Activated T-cell treated with anti-CD3 and anti-CD28 coated beads, Interleukin-2, amount 50 U/mL, for 4 hours (primary cell): ENCODE measurements around the gene DMBX1. TPM values are rescaled to one million over a fixed set of nuclear protein-coding genes. Genes with fewer than 3 reads are reported as not detected.

Experiments
- ATAC-seq, 2 donors: fragments of 200-7000 bp; cut with Tn5 transposase; one replicate each; pipeline ENCODE4 v1.10.0; 2021
- DNase-seq: peaks from one replicate; pipeline ENCODE4 v3.0.0-alpha.2; 2020
- H3K27me3 Mint-ChIP-seq: one replicate; pipeline ENCODE4 v1.8.0; 2021; ENCODE audit warnings: low read depth, mixed read lengths
- H3K36me3 Mint-ChIP-seq: one replicate; pipeline ENCODE4 v1.8.0; 2022; ENCODE audit warnings: mixed read lengths; ENCODE audit not compliant: insufficient read depth
- H3K4me1 Mint-ChIP-seq: one replicate; pipeline ENCODE4 v1.8.0; 2021; ENCODE audit warnings: low read depth, mixed read lengths
- H3K4me3 Mint-ChIP-seq: one replicate; pipeline ENCODE4 v1.8.0; 2021; ENCODE audit warnings: mild to moderate bottlenecking, moderate library complexity, mixed read lengths
- H3K9me3 Mint-ChIP-seq: one replicate; pipeline ENCODE4 v1.8.0; 2021; ENCODE audit warnings: mixed read lengths
- total RNA-seq, 3 donors: library from RNA; stranded (reverse); gene quantifications; one replicate each; pipeline ENCODE4 v1.2.1, GENCODE V29; 2021

The DMBX1 gene
- total RNA-seq, 3 donors from 2014 or later: not detected

- DNase-seq: no peak
- no peak for ATAC-seq
- H3K4me3 Mint-ChIP-seq: no peak overlapping the region
- H3K9me3 Mint-ChIP-seq: no peaks in the 10 kb centered on the region
- H3K4me1 Mint-ChIP-seq: peaks cover 5% of the 10 kb centered on the region
- peaks cover 65% of the 10 kb centered on the region for H3K27me3 Mint-ChIP-seq
- H3K36me3 Mint-ChIP-seq: no peaks in the 10 kb centered on the region
Measured at GRCh38 chr1:46494910-46495309, 5.3 kb downstream of the DMBX1 start.

- no peak overlapping the region for H3K4me3 Mint-ChIP-seq
- no peaks in the 10 kb centered on the region for H3K9me3 Mint-ChIP-seq
- no peaks in the 10 kb centered on the region for H3K36me3 Mint-ChIP-seq
- ATAC-seq (no peak), DNase-seq (no peak)
- peaks cover 58% of the 10 kb centered on the region for H3K27me3 Mint-ChIP-seq
- no peaks in the 10 kb centered on the region for H3K4me1 Mint-ChIP-seq
Measured at GRCh38 chr1:46495778-46496177, 6.1 kb downstream of the DMBX1 start.

GRCh38 chr1:46496505-46496904 lies 6.9 kb downstream of the DMBX1 start:
- H3K4me1 Mint-ChIP-seq: no peaks in the 10 kb centered on the region
- ATAC-seq (no peak), DNase-seq (no peak)
- no peaks in the 10 kb centered on the region for H3K36me3 Mint-ChIP-seq
- H3K4me3 Mint-ChIP-seq: no peak overlapping the region
- peaks cover 54% of the 10 kb centered on the region for H3K27me3 Mint-ChIP-seq
- H3K9me3 Mint-ChIP-seq: no peaks in the 10 kb centered on the region

GRCh38 chr1:46497020-46497419 lies 7.4 kb downstream of the DMBX1 start:
- Mint-ChIP-seq H3K4me3 (no peak overlapping the region), H3K9me3 (no peaks in the 10 kb centered on the region), H3K4me1 (no peaks in the 10 kb centered on the region), H3K36me3 (no peaks in the 10 kb centered on the region), H3K27me3 (peaks cover 48% of the 10 kb centered on the region)
- DNase-seq (no peak), ATAC-seq (no peak)

- Mint-ChIP-seq H3K4me1 (no peaks in the 10 kb centered on the region), H3K27me3 (peaks cover 46% of the 10 kb centered on the region), H3K4me3 (no peak overlapping the region), H3K36me3 (no peaks in the 10 kb centered on the region), H3K9me3 (no peaks in the 10 kb centered on the region)
- no peak for ATAC-seq
- no peak for DNase-seq
Measured at GRCh38 chr1:46497665-46498064, 8.0 kb downstream of the DMBX1 start.

- Mint-ChIP-seq H3K9me3 (no peaks in the 10 kb centered on the region), H3K36me3 (no peaks in the 10 kb centered on the region), H3K27me3 (peaks cover 19% of the 10 kb centered on the region), H3K4me1 (no peaks in the 10 kb centered on the region), H3K4me3 (no peak overlapping the region)
- ATAC-seq (no peak), DNase-seq (no peak)
Measured at GRCh38 chr1:46501528-46501927, 11.9 kb downstream of the DMBX1 start.

- H3K4me3 Mint-ChIP-seq: no peak overlapping the region
- ATAC-seq (no peak), DNase-seq (no peak)
- H3K4me1 Mint-ChIP-seq: no peaks in the 10 kb centered on the region
- H3K27me3 Mint-ChIP-seq: peaks cover 24% of the 10 kb centered on the region
- no peaks in the 10 kb centered on the region for H3K9me3 Mint-ChIP-seq
- H3K36me3 Mint-ChIP-seq: no peaks in the 10 kb centered on the region
Measured at GRCh38 chr1:46503421-46503820, 13.8 kb downstream of the DMBX1 start.

- Mint-ChIP-seq H3K36me3 (no peaks in the 10 kb centered on the region), H3K27me3 (peaks cover 20% of the 10 kb centered on the region), H3K4me3 (no peak overlapping the region), H3K9me3 (no peaks in the 10 kb centered on the region), H3K4me1 (no peaks in the 10 kb centered on the region)
- DNase-seq (no peak), ATAC-seq (no peak)
Measured at GRCh38 chr1:46506470-46507219, 17.0 kb downstream of the DMBX1 start.

GRCh38 chr1:46508757-46509156 lies 19.1 kb downstream of the DMBX1 start:
- DNase-seq (no peak), ATAC-seq (peak; percentile 41 to 43)
- H3K9me3 Mint-ChIP-seq: no peaks in the 10 kb centered on the region
- H3K36me3 Mint-ChIP-seq: no peaks in the 10 kb centered on the region
- no peaks in the 10 kb centered on the region for H3K4me1 Mint-ChIP-seq
- no peak overlapping the region for H3K4me3 Mint-ChIP-seq
- H3K27me3 Mint-ChIP-seq: peaks cover 18% of the 10 kb centered on the region

- H3K36me3 Mint-ChIP-seq: no peaks in the 10 kb centered on the region
- H3K9me3 Mint-ChIP-seq: no peaks in the 10 kb centered on the region
- H3K27me3 Mint-ChIP-seq: peaks cover 18% of the 10 kb centered on the region
- ATAC-seq: no peak
- DNase-seq: no peak
- no peaks in the 10 kb centered on the region for H3K4me1 Mint-ChIP-seq
- no peak overlapping the region for H3K4me3 Mint-ChIP-seq
Measured at GRCh38 chr1:46510341-46510997, 20.8 kb downstream of the DMBX1 start.

- no peak overlapping the region for H3K4me3 Mint-ChIP-seq
- ATAC-seq: no peak
- H3K9me3 Mint-ChIP-seq: no peaks in the 10 kb centered on the region
- no peaks in the 10 kb centered on the region for H3K4me1 Mint-ChIP-seq
- no peaks in the 10 kb centered on the region for H3K36me3 Mint-ChIP-seq
- DNase-seq: no peak
- peaks cover 20% of the 10 kb centered on the region for H3K27me3 Mint-ChIP-seq
Measured at GRCh38 chr1:46510998-46511365, 21.3 kb downstream of the DMBX1 start.

GRCh38 chr1:46512135-46512791 lies 22.6 kb downstream of the DMBX1 start:
- Mint-ChIP-seq H3K4me1 (no peaks in the 10 kb centered on the region), H3K9me3 (no peaks in the 10 kb centered on the region), H3K4me3 (no peak overlapping the region), H3K27me3 (peaks cover 24% of the 10 kb centered on the region), H3K36me3 (no peaks in the 10 kb centered on the region)
- ATAC-seq (no peak), DNase-seq (no peak)

GRCh38 chr1:46512792-46513190 lies 23.2 kb downstream of the DMBX1 start:
- H3K4me3 Mint-ChIP-seq: no peak overlapping the region
- no peak for DNase-seq
- no peak for ATAC-seq
- H3K9me3 Mint-ChIP-seq: no peaks in the 10 kb centered on the region
- H3K27me3 Mint-ChIP-seq: peaks cover 26% of the 10 kb centered on the region
- H3K36me3 Mint-ChIP-seq: no peaks in the 10 kb centered on the region
- H3K4me1 Mint-ChIP-seq: no peaks in the 10 kb centered on the region

- no peaks in the 10 kb centered on the region for H3K4me1 Mint-ChIP-seq
- ATAC-seq (no peak), DNase-seq (no peak)
- no peaks in the 10 kb centered on the region for H3K9me3 Mint-ChIP-seq
- peaks cover 28% of the 10 kb centered on the region for H3K27me3 Mint-ChIP-seq
- H3K4me3 Mint-ChIP-seq: no peak overlapping the region
- H3K36me3 Mint-ChIP-seq: no peaks in the 10 kb centered on the region
Measured at GRCh38 chr1:46513536-46513935, 23.9 kb downstream of the DMBX1 start.

GRCh38 chr1:46515576-46515975 lies 25.9 kb downstream of the DMBX1 start:
- H3K4me3 Mint-ChIP-seq: no peak overlapping the region
- peaks cover 31% of the 10 kb centered on the region for H3K27me3 Mint-ChIP-seq
- no peak for DNase-seq
- no peaks in the 10 kb centered on the region for H3K36me3 Mint-ChIP-seq
- no peaks in the 10 kb centered on the region for H3K4me1 Mint-ChIP-seq
- ATAC-seq: no peak
- no peaks in the 10 kb centered on the region for H3K9me3 Mint-ChIP-seq
